OCI-M2 (cell line): ENCODE results near the gene ELP6.

Source experiments
- DNase-seq: peaks from one replicate; lab custom pipeline; 2025; ENCODE audit not compliant: unreplicated experiment; lab: John Stamatoyannopoulos, UW

ELP6 gene, protein sequence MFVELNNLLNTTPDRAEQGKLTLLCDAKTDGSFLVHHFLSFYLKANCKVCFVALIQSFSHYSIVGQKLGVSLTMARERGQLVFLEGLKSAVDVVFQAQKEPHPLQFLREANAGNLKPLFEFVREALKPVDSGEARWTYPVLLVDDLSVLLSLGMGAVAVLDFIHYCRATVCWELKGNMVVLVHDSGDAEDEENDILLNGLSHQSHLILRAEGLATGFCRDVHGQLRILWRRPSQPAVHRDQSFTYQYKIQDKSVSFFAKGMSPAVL

DNA sequence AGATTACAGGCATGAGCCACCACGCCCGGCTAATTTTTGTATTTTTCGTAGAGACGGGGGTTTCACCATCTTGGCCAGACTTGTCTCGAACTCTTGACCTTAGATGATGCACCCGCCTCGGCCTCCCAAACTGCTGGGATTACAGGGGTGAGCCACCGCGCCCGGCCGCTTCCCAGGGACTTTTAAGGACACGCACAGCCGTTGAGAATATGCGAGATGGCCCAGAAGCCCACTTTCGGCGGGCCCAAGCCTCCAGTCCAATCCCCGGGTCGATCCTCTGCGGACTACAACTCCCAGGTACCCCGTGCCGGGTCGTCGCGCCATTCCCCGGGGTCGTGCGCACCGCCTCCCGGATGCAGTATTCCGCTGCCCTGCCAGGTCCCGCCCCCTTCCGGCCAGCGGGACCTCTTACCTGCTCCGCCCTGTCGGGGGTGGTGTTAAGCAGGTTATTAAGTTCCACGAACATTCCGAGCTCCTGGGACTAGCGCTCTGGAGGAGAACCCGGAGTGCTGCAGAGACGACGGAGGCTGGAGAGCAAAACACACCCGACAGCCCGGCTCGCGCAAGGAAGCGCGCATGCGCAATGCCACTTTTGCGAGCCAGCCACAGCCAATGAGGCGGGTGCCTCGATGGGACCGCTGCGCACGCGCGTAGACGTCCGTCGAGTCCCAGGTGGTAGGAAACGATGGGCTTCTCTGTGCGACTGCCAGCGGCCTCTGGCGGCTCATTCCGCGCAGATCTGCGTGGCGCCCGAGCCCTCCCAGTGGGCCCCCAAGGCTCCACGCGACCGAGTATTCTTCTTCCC, at the start of gene ELP6:
Gene ELP6 (minus strand): TSS at position 588 of the 805 bp plus-strand sequence. CDS start 122 bp downstream, at position 466.
- peak; percentile 74 for DNase-seq

DNA sequence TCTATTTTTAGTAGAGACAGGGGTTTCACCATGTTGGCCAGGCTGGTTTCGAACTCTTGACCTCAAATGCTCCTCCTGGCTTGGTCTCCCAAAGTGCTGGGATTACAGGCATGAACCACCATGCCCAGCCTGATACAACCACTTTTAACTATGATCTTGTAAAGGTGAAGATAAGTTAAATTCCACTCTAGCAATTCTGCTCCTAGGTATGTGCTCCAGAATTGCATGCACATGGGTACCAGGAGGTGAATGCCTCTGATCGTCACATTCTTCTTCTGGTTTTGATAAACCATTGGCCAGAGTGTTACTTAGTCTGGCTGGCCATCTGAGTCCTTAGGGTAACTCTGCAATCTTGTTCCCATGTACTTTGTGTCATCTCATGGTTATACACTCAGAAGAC, 42.8 kb upstream of the ELP6 start:
- no peak for DNase-seq

DNA sequence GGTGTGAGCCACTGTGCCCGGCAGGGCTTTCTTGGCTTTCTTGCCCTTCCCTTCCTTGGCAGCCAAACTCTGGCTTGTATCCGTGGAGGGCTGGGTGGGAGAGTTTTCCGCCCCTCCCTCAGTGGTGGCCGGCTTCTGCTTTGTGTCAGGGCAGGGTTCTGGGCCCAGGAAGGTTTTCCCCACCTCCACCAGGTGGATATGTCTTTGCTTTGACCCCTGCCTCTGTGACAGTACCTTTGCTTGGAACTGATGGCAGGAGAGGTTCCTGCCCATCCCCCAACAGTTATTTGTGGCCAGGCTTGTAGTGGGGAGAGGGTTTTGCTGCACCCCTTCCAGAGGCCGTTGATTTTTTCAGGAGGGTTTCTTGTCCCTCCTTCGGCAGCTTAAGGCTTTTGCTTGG, 40.8 kb upstream of the ELP6 start:
- no peak for DNase-seq

DNA sequence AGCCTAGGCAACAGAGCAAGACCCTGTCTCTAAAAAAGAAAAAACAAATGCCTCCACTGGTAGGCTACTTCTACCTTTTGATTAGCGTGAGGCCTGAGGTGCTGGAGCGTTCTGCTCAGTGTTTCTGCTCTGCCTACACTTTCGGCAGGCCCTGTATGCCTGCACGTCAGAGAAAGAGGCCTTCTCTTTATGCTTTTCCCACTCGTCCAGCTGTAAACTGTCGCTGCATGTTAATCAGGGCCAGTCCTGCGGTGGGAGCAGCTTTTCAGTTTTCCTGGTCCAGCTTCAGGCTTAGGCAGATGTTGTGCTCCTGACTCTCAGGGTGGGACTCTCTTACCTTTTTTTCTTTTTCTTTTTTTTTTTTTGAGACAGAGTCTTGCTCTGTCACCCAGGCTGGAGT, 39.9 kb upstream of the ELP6 start:
- no peak for DNase-seq

DNA sequence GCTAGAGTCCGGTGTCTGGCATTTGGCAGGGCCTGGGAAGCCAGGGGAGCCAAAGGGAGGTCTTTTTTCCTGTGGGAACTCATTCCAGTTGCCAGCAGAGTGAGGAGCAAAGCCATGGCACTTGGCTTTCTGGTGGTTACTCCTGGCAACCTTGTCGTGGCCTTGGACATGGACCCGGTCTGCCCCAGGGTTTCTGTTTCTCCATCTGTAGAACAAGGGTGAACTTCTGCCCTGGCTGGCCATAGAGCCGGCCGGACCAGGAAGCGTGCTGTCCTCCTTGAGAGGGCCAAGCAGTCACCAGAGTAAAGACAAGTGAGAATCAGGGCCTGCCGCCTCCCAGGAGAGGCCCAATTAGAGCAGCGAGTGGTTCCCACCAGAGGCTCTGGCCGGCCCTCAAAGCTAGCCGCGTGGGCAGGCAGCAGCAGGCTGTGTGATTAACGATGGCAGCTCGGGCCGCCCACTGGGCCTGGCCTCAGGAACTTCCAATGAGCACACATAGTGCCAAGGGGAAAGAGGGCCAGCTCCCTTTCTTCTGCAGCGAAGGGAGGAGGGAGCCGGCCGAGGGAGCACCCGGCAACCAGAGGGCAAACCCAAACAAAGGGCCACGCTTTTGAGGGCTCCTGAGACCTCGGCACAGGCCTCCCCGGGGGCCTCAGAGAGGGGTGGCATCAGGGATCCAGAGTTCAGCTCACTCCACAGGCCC, 29.1 kb upstream of the ELP6 start:
- no peak for DNase-seq

DNA sequence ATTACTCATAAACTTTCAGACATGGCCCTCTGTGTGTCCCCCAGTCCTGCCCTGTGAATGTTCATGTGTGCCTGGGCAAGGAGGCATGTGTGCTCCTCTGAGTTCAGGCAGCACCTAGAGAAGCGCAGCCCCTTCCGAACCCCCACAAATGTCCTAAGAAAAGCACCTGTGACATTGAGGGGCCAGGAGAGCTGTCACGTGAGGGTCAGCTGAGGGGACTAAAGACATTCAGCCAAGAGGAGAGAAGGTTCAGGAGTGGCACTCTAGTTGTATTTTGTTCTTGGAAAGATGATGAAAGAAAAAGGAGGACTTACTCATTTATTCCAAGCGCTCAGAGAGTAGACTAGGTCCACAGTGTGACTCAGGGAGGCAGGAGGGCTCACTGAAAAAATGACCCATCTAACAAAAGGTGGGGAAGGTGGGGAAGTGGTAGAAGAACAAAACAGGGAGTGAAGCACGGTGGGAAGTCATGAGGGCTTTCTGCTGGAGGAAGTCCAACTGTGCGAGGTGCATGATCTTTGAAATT, 28.1 kb upstream of the ELP6 start:
- DNase-seq = no peak

DNA sequence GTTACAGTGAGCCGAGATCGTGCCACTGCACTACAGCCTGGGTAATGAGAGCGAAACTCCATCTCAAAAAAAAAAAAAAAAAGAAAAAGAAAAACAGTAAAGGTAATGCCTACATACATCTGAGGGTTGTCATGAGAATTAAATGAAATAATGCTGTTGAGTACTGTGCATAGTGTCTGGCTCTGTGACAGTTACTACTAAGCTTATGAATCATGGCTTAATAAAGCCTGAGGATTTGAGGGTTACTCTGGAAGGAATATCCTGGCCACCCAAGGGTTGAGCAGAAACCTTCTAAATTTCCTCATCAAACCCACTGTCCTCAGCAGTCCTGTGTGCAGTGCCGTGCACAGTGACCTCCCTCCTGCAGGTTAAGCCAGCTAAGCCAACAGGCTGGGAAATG, 26.8 kb upstream of the ELP6 start:
- no peak for DNase-seq

DNA sequence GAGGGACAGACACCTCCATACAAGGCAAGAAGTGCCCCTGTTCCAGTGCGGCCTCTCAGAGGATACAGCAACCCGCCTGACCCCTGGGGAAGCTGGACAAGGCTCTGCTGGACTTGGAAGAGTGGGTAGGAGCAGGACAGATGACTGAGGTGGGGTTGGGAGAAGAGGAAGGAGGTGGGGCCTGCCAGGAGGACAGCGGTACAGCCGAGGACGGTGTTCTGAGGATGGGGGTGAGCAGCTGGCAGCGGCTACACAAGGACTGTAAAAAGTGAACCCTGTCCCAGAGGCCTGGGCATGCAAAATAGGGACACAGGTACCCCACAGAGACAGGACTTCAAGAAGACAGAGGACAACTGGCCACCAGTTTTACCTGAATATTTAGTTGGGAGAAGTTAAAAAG, 23.5 kb upstream of the ELP6 start:
- no peak for DNase-seq

DNA sequence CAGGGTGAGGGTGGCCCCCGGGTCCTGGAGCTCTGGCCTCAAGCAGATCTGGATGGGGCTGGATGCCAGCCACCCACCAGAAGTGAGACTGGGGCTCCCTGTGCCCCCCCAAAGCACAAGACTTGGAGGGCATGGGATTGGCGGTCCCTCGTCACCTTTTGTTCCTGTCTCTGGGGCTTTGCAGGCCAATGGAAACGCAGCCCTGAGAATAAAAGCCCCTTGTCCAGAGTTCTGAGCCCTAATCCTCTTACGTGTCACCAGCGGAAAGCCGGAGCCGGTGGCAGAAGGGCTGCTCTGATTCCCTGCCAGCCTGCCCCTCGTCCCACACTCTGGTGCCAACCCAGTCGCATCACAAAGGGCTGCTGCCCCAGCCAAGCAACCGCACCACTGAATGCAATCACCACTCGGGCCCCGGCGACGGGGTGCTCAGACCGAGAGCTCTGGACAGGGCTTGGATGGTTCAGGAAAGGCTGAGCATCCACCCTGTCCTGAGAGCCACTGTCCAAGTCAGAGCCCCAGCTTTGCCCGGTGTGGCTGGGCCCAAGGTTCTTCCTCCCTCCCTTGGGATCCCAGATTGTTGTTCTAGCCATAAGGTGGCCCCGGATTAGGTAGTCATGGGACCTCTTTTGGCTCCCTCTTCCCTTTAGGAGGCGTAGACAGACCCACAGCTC, 22.8 kb upstream of the ELP6 start:
- DNase-seq = no peak

DNA sequence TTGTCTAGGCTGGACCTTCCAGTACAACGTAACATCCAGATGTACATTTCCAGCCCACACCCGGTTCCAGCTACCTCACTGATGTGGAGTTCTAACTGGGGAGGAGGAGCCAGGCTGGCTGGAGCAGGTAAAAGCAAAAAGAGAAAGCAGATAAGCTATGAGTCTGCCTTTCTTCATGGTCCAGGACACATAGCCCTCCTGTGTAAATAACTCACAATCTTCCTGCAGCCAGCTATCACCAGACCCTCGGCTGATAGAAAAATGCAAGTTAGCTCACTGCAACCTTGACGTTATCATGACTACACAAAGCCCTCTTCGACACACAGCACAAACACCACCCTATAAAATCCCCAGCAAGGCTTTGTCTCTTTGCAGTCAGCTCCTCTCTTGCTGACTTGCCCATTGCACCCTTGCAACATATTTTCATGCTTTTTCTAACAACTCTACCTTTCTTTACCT, 20.5 kb upstream of the ELP6 start:
- DNase-seq = no peak

DNA sequence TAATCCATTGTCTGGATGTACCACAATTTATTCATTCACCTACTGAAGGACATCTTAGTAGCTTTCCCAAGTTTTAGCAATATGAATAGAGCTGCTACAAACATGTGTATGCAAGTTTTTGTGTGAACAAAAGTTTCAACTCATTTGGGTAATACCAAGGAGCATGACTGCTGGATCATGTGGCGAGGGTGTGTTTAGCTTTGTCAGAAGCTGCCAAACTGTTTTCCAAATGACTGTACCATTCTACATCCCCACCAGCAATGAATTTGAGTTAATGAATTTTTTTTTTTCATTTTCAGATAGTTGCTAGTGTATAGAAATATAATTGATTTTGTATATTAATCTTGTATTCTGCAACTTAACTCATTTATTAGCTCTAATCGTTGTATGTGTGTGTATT, 20.0 kb upstream of the ELP6 start:
- no peak for DNase-seq

DNA sequence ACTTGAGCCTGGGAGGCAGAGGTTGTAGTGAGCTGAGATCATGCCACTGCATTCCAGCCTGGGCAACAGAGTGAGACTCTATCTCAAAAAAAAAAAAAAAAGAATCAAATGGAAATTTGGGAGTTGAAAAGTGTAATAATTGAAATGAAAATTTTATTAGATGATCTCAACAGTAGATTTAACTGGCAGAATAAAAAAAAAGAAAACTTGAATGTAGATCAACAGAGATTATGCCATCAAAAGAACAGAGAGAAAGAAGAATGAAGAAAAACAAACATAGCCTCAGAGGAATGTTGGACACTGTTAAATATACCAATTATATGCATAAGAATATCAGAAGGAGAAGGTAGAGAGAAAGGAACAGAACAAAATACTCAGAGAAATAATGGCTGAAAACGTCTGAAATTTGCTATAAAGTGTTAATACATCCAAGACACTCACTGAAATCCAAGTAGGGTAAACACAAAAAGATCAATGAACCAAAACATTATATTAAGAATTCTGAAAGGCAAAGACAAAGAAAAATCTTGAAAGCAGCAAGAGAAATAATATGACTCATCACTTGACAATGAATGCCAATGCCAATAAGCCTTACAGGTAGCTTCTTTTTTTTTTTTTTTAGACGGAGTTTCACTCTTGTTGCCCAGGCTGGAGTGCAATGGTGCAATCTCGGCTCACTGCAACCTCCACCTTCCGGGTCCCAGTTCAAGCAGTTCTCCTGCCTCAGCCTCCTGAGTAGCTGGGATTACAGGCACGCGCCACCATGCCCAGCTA, 14.6 kb upstream of the ELP6 start:
- no peak for DNase-seq

DNA sequence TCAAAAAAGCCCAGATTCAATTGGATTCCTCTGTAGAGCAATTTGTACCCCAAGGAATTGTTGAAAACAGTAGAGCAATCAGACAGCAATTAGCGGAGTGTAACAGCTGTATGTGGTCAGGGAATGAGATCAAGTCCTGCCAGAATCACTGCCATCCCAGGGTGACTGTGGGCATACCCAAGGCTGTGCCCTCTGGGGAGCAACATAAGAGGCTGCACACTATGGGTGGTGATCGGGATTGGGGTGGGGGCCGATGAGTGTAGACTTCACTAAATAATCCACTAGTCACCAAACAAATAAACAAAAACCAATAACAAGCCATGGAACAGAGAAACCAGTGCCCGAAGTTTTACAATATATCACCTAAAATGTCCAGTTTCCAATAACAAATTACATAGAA, 12.1 kb upstream of the ELP6 start:
- DNase-seq = no peak

DNA sequence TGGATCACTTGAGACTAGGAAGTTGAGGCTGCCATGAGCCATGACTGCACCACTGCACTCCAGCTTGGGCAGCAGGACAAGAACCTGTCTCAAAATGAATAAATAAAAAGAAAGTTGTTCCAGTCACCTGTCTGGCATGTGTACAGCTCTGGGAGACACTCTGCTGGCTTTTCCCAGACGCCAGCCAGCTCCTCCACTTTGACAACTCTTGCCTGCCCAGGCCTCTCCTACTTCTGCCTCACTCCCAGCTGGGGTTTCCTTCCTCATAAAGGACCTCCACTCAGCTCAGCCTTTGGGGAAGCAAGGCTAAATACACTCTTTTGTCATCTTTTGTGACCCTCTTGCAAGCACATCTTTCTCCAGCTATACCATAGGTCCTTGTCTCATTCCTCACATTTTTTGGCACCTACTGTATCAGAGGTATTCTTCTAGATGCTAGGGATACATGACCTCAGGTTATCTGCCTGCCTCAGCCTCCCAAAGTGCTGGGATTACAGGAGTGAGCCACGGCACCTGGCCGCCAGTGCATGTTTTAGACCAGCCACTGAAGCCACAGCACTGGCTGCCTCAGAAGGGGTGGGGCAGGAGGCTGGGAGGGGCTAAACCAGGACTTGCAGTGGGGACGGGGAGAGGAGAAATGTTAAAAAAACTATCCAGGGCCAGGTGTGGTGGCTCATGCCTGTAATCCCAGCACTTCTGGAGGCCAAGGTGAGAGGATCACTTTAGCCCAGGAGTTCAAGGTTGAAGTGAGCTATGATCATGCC, 10.0 kb upstream of the ELP6 start:
- DNase-seq = no peak

DNA sequence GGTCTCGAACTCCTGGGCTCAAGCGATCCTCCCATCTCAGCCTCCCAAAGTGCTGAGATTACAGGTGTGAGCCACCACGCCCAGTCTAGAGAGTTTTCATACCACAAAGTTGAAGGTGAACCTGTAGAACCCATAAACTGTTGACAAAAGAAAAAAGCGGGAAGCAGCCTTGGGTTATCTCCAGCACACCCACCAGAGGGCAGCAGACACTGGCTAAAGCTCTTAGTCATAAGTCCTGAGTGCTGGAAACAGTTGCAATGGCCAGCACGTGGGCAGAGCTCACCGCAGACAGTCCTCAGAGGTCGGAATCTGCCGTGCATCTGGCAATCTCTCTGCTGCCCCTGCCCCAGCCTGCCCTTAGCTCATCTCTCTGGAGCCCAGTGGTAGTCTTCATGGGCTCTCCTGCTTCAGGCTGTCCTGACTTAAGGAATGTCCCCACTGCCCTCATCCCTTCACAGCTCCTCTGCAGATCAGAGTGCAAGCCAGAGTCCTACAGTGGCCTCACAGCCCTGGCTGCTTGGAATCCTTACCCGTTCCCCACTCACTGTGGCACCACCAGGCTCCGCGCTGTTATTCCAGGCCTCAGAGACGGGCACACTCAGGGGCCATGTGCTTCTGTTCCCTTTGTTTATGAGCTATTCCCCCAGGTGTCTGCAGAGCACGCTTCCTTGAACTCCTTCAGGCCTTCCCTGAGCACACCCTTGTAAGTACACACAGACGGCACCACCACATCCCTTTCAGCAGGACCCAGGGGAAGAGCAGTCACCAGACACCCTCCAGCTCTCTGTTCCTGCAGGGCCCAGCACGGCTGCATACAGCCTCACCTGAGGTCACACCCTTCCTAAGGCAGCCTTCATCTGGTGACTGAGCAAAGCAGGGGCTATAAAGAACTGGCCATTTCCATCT, 8.8 kb upstream of the ELP6 start:
- DNase-seq = peak; percentile 77

DNA sequence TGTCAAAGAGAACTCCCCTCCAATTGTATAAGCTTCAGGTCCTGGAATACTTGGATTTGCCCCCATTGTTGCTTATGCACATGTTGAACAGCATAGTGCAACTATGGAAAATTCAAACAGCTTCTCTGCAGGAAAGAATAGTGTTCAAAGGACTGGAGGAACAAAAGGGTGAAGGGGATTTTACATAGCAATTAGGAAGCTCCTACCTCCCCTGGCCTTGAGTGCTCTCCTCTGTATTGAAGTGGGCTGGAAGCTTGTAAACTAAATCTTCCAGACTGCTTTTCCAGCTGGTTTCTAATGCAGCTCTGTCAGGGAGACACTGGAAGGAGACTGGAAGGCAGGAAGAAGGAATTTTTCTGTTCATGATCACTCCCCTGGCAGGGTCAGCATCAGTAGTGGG, 7.2 kb upstream of the ELP6 start:
- no peak for DNase-seq

DNA sequence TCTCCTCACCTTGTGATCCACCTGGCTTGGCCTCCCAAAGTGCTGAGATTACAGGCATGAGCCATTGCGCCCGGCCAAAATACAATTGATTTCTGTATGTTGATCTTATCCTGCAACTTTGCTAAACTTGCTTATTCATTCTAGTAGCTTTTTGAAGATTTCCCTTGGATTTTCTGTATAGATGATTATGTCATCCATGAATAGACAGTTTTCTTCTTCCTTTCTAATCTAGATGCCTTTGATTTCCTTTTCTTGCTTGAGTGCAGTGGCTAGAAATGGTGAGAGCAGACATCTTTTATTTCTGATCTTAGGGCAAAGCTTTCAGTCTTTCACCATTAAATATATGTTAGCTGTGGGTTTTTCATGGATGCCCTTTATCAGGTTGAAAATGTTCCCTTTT, 4.4 kb upstream of the ELP6 start:
- DNase-seq = no peak

DNA sequence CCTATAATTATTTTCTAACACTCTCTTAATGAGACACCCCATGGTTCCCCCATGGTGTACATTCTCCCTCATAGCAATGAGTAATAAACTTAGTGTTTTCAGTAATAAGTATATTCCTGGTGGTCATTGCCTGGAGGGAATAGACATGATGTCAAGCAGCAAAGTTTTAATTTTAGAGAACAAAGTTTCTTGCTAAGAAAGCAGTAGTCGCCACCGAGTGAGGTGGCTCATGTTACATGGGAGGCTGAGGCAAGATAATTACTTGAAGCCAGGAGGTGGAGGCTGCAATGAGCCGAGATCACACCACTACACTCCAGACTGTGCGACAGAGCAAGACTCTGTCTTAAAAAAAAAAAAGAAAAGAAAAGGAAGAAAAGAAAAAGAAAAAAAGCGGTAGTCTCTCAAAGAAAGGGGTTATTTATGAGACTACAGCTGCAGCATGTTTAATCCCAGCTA, 2.4 kb upstream of the ELP6 start:
- no peak for DNase-seq

DNA sequence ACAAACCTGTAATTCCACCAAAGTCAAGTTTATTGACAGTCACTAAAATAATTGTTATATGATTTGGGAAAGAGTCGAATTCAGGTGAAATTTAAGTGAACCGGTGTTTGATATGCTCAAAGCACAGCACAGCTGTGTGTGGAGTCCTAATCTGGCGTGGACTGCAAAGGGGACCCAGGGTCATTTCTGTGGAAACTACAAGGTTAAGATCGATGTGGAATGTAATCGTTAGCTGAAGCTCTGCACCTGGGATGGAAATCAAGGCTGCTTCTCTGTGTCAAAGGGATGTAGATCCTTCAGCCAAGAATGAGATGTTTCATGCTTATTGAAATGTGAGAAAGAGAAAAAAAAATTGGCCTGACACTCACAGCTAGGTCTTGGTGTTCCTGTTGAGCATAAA, 1.6 kb upstream of the ELP6 start:
- no peak for DNase-seq
